Measurements from ENCODE around the gene PRSS27.

DNA sequence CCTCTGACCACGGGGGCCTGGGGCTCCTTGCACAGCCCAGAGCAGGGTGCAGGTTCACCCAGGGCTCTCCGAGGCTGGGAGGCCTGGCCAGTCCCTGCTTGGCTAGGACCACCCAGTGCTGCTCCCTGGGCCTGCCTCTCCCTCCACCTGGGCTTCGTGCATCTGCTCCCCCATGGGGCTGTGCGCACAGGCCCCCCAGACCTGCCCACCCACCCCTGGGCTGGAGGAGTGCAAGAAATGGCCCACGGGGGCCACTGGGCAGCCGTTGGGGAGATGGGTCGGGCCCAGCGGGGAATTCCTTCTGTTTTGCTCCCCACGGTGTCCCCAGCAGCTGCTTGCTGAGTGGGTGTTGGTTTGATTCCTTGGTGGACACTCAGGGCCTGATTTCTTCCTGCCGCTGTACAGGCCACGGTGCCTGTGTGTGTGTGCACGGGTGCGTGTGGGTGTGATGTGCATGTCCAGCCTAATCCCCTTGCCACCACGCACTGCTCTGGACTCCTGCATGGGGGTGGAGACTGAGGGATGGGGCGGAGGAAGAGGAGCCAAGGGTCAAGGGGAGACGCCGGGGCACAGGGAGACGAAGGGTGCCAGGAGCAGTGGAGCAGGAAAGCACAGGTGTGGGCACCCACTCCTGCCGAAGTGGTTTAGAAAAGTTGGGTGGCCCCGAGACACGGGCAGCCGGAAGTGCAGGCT is 8.5 kb downstream of the PRSS27 start:
- TF ChIP-seq JUND (IDR thresholded peaks at IDR 0.05) (no peak), TAF1 (IDR thresholded peaks at IDR 0.05; ENCODE audit: borderline replicate concordance, low read depth, low read length) (no peak), SIN3A (IDR thresholded peaks at IDR 0.05; ENCODE audit: borderline replicate concordance, low read depth, low read length) (no peak), PBX3 (IDR thresholded peaks at IDR 0.05) (no peak), EZH2phosphoT487 (IDR thresholded peaks at IDR 0.05; ENCODE audit: borderline replicate concordance, low read depth) (no peak)
- TF ChIP-seq, protein P1, sequence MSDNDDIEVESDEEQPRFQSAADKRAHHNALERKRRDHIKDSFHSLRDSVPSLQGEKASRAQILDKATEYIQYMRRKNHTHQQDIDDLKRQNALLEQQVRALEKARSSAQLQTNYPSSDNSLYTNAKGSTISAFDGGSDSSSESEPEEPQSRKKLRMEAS (IDR thresholded peaks at IDR 0.05; ENCODE audit: low read depth) = no peak
- TF ChIP-seq, protein P2, sequence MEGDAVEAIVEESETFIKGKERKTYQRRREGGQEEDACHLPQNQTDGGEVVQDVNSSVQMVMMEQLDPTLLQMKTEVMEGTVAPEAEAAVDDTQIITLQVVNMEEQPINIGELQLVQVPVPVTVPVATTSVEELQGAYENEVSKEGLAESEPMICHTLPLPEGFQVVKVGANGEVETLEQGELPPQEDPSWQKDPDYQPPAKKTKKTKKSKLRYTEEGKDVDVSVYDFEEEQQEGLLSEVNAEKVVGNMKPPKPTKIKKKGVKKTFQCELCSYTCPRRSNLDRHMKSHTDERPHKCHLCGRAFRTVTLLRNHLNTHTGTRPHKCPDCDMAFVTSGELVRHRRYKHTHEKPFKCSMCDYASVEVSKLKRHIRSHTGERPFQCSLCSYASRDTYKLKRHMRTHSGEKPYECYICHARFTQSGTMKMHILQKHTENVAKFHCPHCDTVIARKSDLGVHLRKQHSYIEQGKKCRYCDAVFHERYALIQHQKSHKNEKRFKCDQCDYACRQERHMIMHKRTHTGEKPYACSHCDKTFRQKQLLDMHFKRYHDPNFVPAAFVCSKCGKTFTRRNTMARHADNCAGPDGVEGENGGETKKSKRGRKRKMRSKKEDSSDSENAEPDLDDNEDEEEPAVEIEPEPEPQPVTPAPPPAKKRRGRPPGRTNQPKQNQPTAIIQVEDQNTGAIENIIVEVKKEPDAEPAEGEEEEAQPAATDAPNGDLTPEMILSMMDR (IDR thresholded peaks at IDR 0.05) = no peak
